H9 (cell line): ENCODE results near the gene EIF4E3. TPM values are rescaled to one million over a fixed set of nuclear protein-coding genes. Genes with fewer than 3 reads are reported as not detected.

Source experiments
- DNase-seq: peaks from one replicate; pipeline ENCODE4 v3.0.0-alpha.2; 2017
- H2AFZ ChIP-seq: one replicate; pipeline ENCODE4 v1.6.1; 2013; ENCODE audit warnings: mild to moderate bottlenecking, low read length, control low read depth, moderate library complexity
- H2AK5ac ChIP-seq: 2 replicates; pipeline ENCODE4 v1.6.1; 2013; ENCODE audit warnings: low read length, control low read depth, mixed read lengths; ENCODE audit not compliant: insufficient read length
- H2BK120ac ChIP-seq: one replicate; pipeline ENCODE4 v1.6.1; 2013; ENCODE audit warnings: low read depth, mild to moderate bottlenecking, low read length, control low read depth, inconsistent platforms; ENCODE audit not compliant: poor library complexity, severe bottlenecking
- H2BK12ac ChIP-seq: 2 replicates; pipeline ENCODE4 v1.6.1; 2013; ENCODE audit warnings: low read length, control low read depth, mixed read lengths, low read depth; ENCODE audit not compliant: insufficient read length
- H2BK15ac ChIP-seq: 2 replicates; pipeline ENCODE4 v1.6.1; 2013; ENCODE audit warnings: low read depth, low read length, control low read depth
- H2BK20ac ChIP-seq: one replicate; pipeline ENCODE4 v1.6.1; 2013; ENCODE audit warnings: low read depth, mild to moderate bottlenecking, low read length, control low read depth, inconsistent platforms; ENCODE audit not compliant: poor library complexity, severe bottlenecking
- H2BK5ac ChIP-seq: 2 replicates; pipeline ENCODE4 v1.6.1; 2013; ENCODE audit warnings: low read length, control low read depth, mixed read lengths; ENCODE audit not compliant: insufficient read length
- H3K14ac ChIP-seq: 2 replicates; pipeline ENCODE4 v1.6.1; 2013; ENCODE audit warnings: low read length, control low read depth; ENCODE audit not compliant: insufficient read depth
- H3K18ac ChIP-seq: 2 replicates; pipeline ENCODE4 v1.6.1; 2013; ENCODE audit warnings: low read depth, mild to moderate bottlenecking, mixed read lengths, low read length, control low read depth; ENCODE audit not compliant: insufficient read length
- H3K23ac ChIP-seq: 2 replicates; pipeline ENCODE4 v1.6.1; 2013; ENCODE audit warnings: low read length, control low read depth, mixed read lengths, low read depth; ENCODE audit not compliant: insufficient read length
- H3K23me2 ChIP-seq: 2 replicates; pipeline ENCODE4 v1.6.1; 2013; ENCODE audit warnings: low read depth, mild to moderate bottlenecking, mixed read lengths, low read length, control low read depth; ENCODE audit not compliant: insufficient read length, poor library complexity, severe bottlenecking
- H3K27ac ChIP-seq: 2 replicates; pipeline ENCODE4 v1.5.1; 2013; ENCODE audit warnings: low read length, control low read depth, mixed read lengths, low read depth; ENCODE audit not compliant: insufficient read length
- H3K27me3 ChIP-seq: 2 replicates; pipeline ENCODE4 v1.6.1; 2013; ENCODE audit warnings: low read length, control low read depth, inconsistent platforms; ENCODE audit not compliant: insufficient read depth
- H3K4ac ChIP-seq: 2 replicates; pipeline ENCODE4 v1.6.1; 2013; ENCODE audit warnings: low read depth, mild to moderate bottlenecking, control low read depth, inconsistent platforms, low read length, moderate library complexity
- H3K4me1 ChIP-seq: 2 replicates; pipeline ENCODE4 v1.6.1; 2013; ENCODE audit warnings: low read length, control low read depth, inconsistent platforms; ENCODE audit not compliant: insufficient read depth
- H3K4me2 ChIP-seq: 2 replicates; pipeline ENCODE4 v1.6.1; 2013; ENCODE audit warnings: low read length, control low read depth, mixed read lengths; ENCODE audit not compliant: insufficient read length, insufficient read depth
- H3K56ac ChIP-seq: 2 replicates; pipeline ENCODE4 v1.6.1; 2013; ENCODE audit warnings: low read depth, mild to moderate bottlenecking, mixed read lengths, low read length, control low read depth; ENCODE audit not compliant: insufficient read length
- H3K79me1 ChIP-seq: 2 replicates; pipeline ENCODE4 v1.6.1; 2013; ENCODE audit warnings: low read depth, mild to moderate bottlenecking, moderate library complexity, low read length, control low read depth, inconsistent platforms; ENCODE audit not compliant: insufficient read depth, poor library complexity, severe bottlenecking
- H3K79me2 ChIP-seq: 2 replicates; pipeline ENCODE4 v1.6.1; 2013; ENCODE audit warnings: low read length, control low read depth, inconsistent platforms; ENCODE audit not compliant: insufficient read depth
- H3K9ac ChIP-seq: 2 replicates; pipeline ENCODE4 v1.6.1; 2013; ENCODE audit warnings: low read length, control low read depth, mixed read lengths; ENCODE audit not compliant: insufficient read length; ENCODE audit errors: extremely low read depth
- H3K9me3 ChIP-seq: one replicate; pipeline ENCODE4 v1.6.1; 2013; ENCODE audit warnings: low read depth, low read length, inconsistent platforms; ENCODE audit not compliant: control insufficient read depth
- H3T11ph ChIP-seq: one replicate; pipeline ENCODE4 v1.6.1; 2013; ENCODE audit warnings: mild to moderate bottlenecking, low read length, control low read depth, inconsistent platforms
- H4K20me1 ChIP-seq: one replicate; pipeline ENCODE4 v1.6.1; 2013; ENCODE audit not compliant: control insufficient read depth, insufficient read length, insufficient read depth
- H4K5ac ChIP-seq: 2 replicates; pipeline ENCODE4 v1.6.1; 2013; ENCODE audit warnings: low read depth, mild to moderate bottlenecking, mixed read lengths, low read length, control low read depth; ENCODE audit not compliant: insufficient read length
- H4K8ac ChIP-seq: replicated peaks from 2 replicates; pipeline ENCODE4 v1.6.1; 2013; ENCODE audit warnings: low read length, control low read depth, mixed read lengths, low read depth; ENCODE audit not compliant: insufficient read length
- H4K91ac ChIP-seq: 2 replicates; pipeline ENCODE4 v1.6.1; 2013; ENCODE audit warnings: low read depth, mild to moderate bottlenecking, moderate library complexity, mixed read lengths, low read length, control low read depth; ENCODE audit not compliant: insufficient read length
- H3K27ac Mint-ChIP-seq, 3 experiments: 2 replicates in 2 of 3; 3 replicates in 1 of 3; pipeline ENCODE4 v1.8.0; 2020 to 2021; ENCODE audit warnings: mixed read lengths in 3 of 3, mild to moderate bottlenecking in 1 of 3, moderate library complexity in 1 of 3
- H3K27me3 Mint-ChIP-seq: 2 replicates; pipeline ENCODE4 v1.8.0; 2021; ENCODE audit warnings: low read depth, mild to moderate bottlenecking, moderate library complexity, mixed read lengths
- H3K36me3 Mint-ChIP-seq, 3 experiments: 2 replicates in 2 of 3; 3 replicates in 1 of 3; pipeline ENCODE4 v1.8.0; 2020 to 2021; ENCODE audit warnings: low read depth in 3 of 3, mixed read lengths in 3 of 3; ENCODE audit not compliant: insufficient read depth in 1 of 3
- H3K4me1 Mint-ChIP-seq, 2 experiments: 2 replicates each; pipeline ENCODE4 v1.8.0; 2020; ENCODE audit warnings: mixed read lengths in 2 of 2
- H3K4me3 Mint-ChIP-seq, 2 experiments: 2 replicates in 1 of 2; 3 replicates in 1 of 2; pipeline ENCODE4 v1.8.0; 2020 to 2021; ENCODE audit warnings: mild to moderate bottlenecking in 2 of 2, mixed read lengths in 2 of 2, moderate library complexity in 1 of 2
- H3K9me3 Mint-ChIP-seq, 2 experiments: 2 replicates in 1 of 2; 3 replicates in 1 of 2; pipeline ENCODE4 v1.8.0; 2020; ENCODE audit warnings: mild to moderate bottlenecking in 2 of 2, mixed read lengths in 2 of 2, moderate library complexity in 1 of 2
- CTCF ChIP-seq: fragments of 200-600 bp; sonication (generic); conservative IDR thresholded peaks from 3 replicates; pipeline ENCODE4 v1.8.0; 2021; ENCODE audit warnings: antibody characterized with exemption, mild to moderate bottlenecking
- WGBS: extraction: QIAGEN DNeasy Blood & Tissue Kit; methylation state at CpG from one replicate; pipeline ENCODE4 v1.1.7; 2013; ENCODE audit warnings: missing lambda C conversion rate, low lambda C conversion rate, mixed read lengths; ENCODE audit not compliant: insufficient read length; ENCODE audit errors: extremely low coverage; 5-methylcytosine and 5-hydroxymethylcytosine counted together
- total RNA-seq: library from RNA; stranded (reverse); gene quantifications from 2 replicates; pipeline ENCODE4 v1.2.1, GENCODE V29; 2021

Gene EIF4E3
- total RNA-seq, 1 experiment from 2014 or later = 12.9 TPM

GRCh38 chr3:71721002-71721401, 4.2 kb downstream of the EIF4E3 start:
- Histone ChIP-seq H2AK5ac (no peak overlapping the region), H3K4ac (no peak overlapping the region), H3K27me3 (peaks cover 6% of the 10 kb centered on the region; the same call in 1 of the 2 replicates), H3K56ac (no peak overlapping the region), H3K14ac (no peak overlapping the region), H2AFZ (no peak overlapping the region), H3K9me3 (no peaks in the 10 kb centered on the region), H4K91ac (no peak overlapping the region), H4K8ac (no peak overlapping the region), H3K4me1 (no peaks in the 10 kb centered on the region), H3K79me1 (no peaks in the 10 kb centered on the region), H2BK12ac (no peak overlapping the region), H3K23me2 (peaks cover 9% of the 10 kb centered on the region), H2BK120ac (no peak overlapping the region), H4K20me1 (no peaks in the 10 kb centered on the region), H3T11ph (no peak overlapping the region), H3K79me2 (no peaks in the 10 kb centered on the region), H3K18ac (no peak overlapping the region), H2BK20ac (no peak overlapping the region), H2BK15ac (no peak overlapping the region), H2BK5ac (no peak overlapping the region), H3K27ac (no peak overlapping the region), H3K9ac (no peak overlapping the region), H4K5ac (no peak overlapping the region), H3K23ac (no peak overlapping the region), H3K4me2 (no peak overlapping the region)
- DNase-seq = no peak
- H3K9me3 Mint-ChIP-seq = no peaks in the 10 kb centered on the region
- H3K27ac Mint-ChIP-seq = no peak overlapping the region
- no peak overlapping the region for H3K4me3 Mint-ChIP-seq
- no peak for TF ChIP-seq CTCF
- WGBS = no CpG with 5 or more reads among the region's 7 CpGs
- H3K4me1 Mint-ChIP-seq = peaks cover 11 to 14% of the 10 kb centered on the region in 2 experiments
- peaks cover 31% of the 10 kb centered on the region for H3K27me3 Mint-ChIP-seq
- 0 out of 7 replicates have a peak, but pooled peaks cover 0 to 4% (median 0%) of the 10 kb centered on the region in 3 experiments for H3K36me3 Mint-ChIP-seq
